ENCODE results near the gene BRAF. TPM values are rescaled to one million over a fixed set of nuclear protein-coding genes. Genes with fewer than 3 reads are reported as not detected.

BRAF gene
- total and polyA plus RNA-seq, 2 donors (not counting 3 experiments of a cell fraction or from before 2014, with no cell fraction given) = 6.6 to 26.2 TPM

DNA sequence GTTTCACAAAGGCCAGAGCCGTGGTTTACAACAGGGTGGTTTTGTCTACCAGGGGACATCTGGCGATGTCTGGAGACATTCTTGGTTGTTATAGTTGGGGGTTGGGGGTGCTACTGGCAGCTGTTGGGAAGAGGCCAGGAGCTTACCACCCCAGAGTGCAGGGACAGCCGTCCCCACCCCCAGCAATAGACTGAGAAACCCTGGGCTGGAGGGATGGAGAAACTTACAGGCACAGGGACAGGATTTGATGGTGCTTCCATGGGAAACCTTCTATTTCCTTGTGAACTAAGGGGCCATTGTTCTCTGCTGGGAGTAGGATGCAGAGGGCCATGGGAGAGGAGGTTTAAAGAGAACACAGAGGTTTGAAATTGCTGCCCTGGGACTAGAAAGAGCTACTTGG, 241.1 kb downstream of the BRAF start:
- TF ChIP-seq GATA2 (IDR thresholded peaks at IDR 0.05; ENCODE audit: insufficient read depth, insufficient read length, low read depth, low read length) (no peak), JUN (IDR thresholded peaks at IDR 0.05; ENCODE audit: borderline replicate concordance, insufficient read depth, insufficient read length, low read depth) (no peak), MYC (IDR thresholded peaks at IDR 0.05; ENCODE audit: low read depth, low read length) (no peak), FOS (IDR thresholded peaks at IDR 0.05; ENCODE audit: borderline replicate concordance, insufficient read depth, low read length) (no peak), POLR2A (IDR thresholded peaks at IDR 0.05; ENCODE audit: low read depth, low read length) (no peak), EZH2 (IDR thresholded peaks at IDR 0.05; ENCODE audit: borderline replicate concordance, low read depth, low read length, severe bottlenecking) (no peak), POLR2AphosphoS5 (IDR thresholded peaks at IDR 0.05; ENCODE audit: insufficient read depth, low read depth, low read length) (no peak)
- TF ChIP-seq, protein P1, sequence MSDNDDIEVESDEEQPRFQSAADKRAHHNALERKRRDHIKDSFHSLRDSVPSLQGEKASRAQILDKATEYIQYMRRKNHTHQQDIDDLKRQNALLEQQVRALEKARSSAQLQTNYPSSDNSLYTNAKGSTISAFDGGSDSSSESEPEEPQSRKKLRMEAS (IDR thresholded peaks at IDR 0.05; ENCODE audit: insufficient read depth, insufficient read length) = no peak
- TF ChIP-seq, protein P2, sequence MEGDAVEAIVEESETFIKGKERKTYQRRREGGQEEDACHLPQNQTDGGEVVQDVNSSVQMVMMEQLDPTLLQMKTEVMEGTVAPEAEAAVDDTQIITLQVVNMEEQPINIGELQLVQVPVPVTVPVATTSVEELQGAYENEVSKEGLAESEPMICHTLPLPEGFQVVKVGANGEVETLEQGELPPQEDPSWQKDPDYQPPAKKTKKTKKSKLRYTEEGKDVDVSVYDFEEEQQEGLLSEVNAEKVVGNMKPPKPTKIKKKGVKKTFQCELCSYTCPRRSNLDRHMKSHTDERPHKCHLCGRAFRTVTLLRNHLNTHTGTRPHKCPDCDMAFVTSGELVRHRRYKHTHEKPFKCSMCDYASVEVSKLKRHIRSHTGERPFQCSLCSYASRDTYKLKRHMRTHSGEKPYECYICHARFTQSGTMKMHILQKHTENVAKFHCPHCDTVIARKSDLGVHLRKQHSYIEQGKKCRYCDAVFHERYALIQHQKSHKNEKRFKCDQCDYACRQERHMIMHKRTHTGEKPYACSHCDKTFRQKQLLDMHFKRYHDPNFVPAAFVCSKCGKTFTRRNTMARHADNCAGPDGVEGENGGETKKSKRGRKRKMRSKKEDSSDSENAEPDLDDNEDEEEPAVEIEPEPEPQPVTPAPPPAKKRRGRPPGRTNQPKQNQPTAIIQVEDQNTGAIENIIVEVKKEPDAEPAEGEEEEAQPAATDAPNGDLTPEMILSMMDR (IDR thresholded peaks at IDR 0.05; ENCODE audit: extremely low read depth in 1 of 2, insufficient read depth in 1 of 2, low read depth in 1 of 2, low read length in 2 of 2) = no peak
- no peaks in the 10 kb centered on the region for H3K79me2 ChIP-seq (ENCODE audit: control insufficient read depth, insufficient read depth, low read length)
- peak; percentile 53 for DNase-seq (ENCODE audit: low read depth, low spot score)
- H3K27me3 ChIP-seq (ENCODE audit: control insufficient read depth in 2 of 2, insufficient read depth in 2 of 2, low read length in 2 of 2) = no peaks in the 10 kb centered on the region
- CTCF ChIA-PET = no interaction called here
- BruUV-seq (replicated peaks) = no TSS peak
- no peak for FAIRE-seq
- no peaks in the 10 kb centered on the region for H3K4me1 ChIP-seq (ENCODE audit: control insufficient read depth, extremely low read depth, insufficient read depth, low read length)
- intact Hi-C loops (cut with micrococcal nuclease) = no loop called here
- peaks cover 0 to 10% of the 10 kb centered on the region in 2 experiments for H3K36me3 ChIP-seq (ENCODE audit: control insufficient read depth in 2 of 2, extremely low read depth in 1 of 2, insufficient read depth in 2 of 2, low read length in 2 of 2)
- H3K9me3 ChIP-seq (replicated peaks; ENCODE audit: control insufficient read depth, insufficient read depth, low read length) = no peaks in the 10 kb centered on the region
- no peak overlapping the region for H3K4me3 ChIP-seq (replicated peaks in 1 of 3; ENCODE audit: insufficient read depth in 1 of 3, low read depth in 1 of 3, low read length in 3 of 3)
- H4K20me1 ChIP-seq (replicated peaks; ENCODE audit: control insufficient read depth, extremely low read depth, insufficient read depth, low read length) = no peaks in the 10 kb centered on the region
- H3K9ac ChIP-seq (replicated peaks; ENCODE audit: extremely low read depth, insufficient read depth, low read length) = no peak overlapping the region
- POLR2A ChIA-PET = no interaction called here
- no peak overlapping the region for H3K4me2 ChIP-seq (ENCODE audit: insufficient read depth, low read length)
- dilution Hi-C loops (cut with MboI; ENCODE audit: extremely low pct_ligation_motif_present, low sequenced_read_pairs) = no loop called here
- H3K9me1 ChIP-seq (replicated peaks; ENCODE audit: control insufficient read depth, extremely low read depth, insufficient read depth, low read length) = no peaks in the 10 kb centered on the region
- no peak overlapping the region for H2AFZ ChIP-seq (ENCODE audit: low read depth, low read length)
- no peak overlapping the region for H3K27ac ChIP-seq (ENCODE audit: insufficient read depth, low read depth, low read length)

Data from endothelial cell of umbilical vein (primary cell).